GM18517 (cell line): ENCODE data around the gene PPP2R2B.
"Not testable (repeated sequence)": the region's sequence is repeated elsewhere in the genome, so short reads cannot be mapped to it uniquely, and the experiment has no call there.

Experiments
- ATAC-seq: cut with Tn5 transposase; IDR thresholded peaks from one replicate; pipeline ENCODE4 v1.9.1; 2021; ENCODE audit warnings: mild to moderate bottlenecking, moderate library complexity; ENCODE audit not compliant: unreplicated experiment

The PPP2R2B gene

DNA sequence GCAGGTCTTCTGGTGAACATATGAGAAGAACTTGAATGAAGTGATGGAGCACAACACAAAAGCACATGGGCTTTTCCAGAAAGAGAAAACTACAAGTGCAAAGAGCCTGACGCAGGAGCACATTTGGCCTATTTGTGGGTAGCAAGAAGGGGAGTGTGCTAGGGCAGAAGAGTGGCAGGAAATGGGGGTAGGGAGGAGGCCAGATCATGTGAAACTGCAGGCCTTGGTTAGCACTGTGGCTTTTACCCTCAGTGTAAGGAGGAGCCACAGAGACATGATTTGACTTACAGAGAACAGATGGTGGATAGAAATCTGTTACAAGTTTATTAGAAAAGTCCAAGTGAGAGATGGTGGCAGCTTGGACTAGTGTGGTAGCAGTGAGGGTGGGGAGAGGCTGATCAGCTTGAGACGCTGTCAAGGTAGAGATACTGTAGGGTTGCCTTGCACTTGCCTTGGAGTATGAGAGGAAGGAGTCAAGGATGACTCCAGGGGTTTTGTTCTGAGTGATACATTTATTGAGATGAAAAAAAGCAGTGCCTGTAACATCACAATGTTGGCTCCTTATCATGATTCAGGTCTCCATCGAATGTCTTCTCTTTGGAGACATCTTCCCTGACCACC lies 126.7 kb downstream of the PPP2R2B start:
- ATAC-seq: peak; percentile 97

DNA sequence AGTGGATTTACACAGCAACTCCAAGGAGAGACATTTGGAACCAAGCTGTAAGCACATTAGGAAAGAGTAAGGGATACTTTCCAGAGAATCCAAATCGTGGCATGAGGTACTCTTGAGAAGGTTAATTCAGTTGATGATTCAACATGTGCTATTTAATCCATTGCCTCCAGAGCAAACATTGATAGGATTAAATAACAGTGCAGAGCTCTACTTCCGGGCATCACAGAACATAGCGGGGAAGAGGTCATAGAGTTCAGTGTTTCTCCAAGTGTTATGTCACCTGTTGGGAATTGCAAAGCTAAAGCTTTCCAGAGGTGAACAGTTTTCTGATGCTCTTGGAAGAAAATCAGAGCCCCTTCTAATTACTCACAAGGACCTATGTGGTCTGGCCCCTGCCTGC lies 127.5 kb downstream of the PPP2R2B start:
- no peak for ATAC-seq

DNA sequence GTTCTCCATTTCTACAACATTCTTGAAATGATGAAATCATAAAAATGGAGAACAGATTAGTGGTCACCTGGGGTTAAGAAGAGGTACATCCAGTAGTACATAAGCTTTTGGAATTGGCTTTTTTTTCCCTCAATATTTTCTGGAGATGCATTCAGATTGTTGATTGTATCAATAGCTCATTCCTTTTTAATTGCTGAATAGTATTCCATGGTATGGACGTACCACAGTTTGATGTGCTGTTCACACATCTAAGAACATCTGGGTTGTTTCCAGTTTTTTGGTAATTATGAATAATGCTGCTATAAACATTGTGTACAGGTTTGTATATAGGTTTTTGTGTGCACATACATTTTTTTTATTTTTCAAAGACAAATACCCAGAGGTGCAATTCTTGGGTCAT lies 130.0 kb downstream of the PPP2R2B start:
- ATAC-seq: no peak

DNA sequence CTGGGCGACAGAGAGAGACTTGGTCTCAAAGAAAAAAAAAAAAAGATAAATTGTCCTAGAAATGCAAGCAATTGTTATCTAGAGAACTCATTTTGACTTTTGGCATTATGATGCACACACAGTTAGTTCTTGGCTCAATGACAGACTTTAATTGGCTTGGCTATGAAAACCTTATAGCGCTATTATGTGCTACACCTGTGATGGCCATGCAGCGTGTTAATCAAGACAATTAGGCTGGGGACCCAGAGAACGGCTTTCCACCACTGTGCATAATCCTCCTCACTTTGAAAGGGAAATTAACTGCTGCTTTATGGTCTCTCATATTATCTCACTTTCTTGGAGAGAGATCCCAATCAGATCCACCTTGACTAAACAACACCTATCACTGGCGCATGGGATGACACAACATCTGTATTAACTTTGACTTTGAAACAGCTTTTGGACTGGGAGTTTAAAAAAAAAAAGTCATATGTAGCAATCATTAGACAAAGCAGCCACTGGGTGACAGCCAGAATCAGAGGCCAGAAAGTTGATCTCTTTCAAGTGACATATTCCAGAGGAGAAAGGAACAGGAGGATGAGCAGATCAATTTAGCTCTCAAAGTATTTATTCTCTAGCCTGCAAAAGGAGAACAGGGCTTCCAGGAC lies 132.5 kb downstream of the PPP2R2B start:
- ATAC-seq: no peak

DNA sequence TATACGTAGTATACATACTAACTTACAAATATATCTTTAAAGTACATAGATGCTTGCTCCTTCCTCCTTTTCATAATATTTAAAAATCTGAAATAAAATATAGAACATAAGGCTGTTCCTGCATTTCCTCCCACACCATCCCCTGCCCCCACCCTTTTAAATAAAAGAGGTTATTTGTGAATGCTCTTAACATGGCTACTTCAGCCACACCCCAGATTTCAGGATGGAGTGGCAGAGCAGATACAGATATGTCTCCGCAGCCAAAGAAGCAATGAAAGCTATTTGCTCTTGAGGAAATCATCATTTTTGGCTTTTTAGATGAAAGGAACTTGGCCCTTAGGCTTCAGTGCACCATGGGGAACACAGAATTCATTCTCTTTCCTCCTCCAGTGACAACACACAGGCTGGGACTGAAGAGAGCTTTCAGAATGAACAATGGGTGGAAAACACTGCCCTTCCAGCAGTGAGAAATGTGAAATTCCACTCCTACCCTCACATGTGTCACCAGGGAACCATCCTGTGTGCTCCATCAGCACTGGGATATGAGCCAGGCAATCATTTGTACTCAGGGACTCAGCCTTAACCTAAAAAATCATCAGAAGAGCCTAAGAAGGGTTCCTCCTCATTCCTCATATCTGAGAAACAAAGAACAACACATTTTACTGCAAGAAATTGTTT lies 134.3 kb downstream of the PPP2R2B start:
- no peak for ATAC-seq

DNA sequence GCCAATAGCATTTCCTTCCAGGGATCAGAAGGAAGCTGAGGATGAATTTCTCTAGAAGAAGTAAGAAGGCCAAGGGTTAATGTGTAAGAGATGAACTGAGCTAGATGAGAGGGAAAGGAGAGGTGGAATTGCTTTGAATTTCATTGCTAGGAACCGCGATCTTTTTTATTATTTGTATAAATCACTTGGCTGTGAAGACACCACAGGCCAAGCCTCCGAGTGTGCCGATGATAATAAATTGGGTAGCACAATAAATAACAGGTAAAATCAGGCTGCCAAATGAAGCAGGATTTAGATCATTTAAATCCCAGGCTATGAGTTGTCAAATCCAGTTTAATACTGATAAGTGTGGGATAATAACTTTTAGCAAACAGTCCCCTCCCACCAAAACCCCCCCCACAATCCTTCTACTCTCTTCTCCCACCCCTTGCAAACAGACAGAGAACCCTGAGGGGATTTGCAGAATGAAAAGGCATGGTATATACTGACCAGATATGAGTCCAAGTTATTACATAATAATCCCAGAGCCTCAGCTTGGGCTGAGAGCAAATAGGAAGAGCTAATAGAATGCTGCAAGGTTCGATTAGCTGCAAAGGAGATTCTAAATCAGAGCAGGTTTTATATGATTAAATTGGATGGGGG lies 143.5 kb downstream of the PPP2R2B start:
- no peak for ATAC-seq

DNA sequence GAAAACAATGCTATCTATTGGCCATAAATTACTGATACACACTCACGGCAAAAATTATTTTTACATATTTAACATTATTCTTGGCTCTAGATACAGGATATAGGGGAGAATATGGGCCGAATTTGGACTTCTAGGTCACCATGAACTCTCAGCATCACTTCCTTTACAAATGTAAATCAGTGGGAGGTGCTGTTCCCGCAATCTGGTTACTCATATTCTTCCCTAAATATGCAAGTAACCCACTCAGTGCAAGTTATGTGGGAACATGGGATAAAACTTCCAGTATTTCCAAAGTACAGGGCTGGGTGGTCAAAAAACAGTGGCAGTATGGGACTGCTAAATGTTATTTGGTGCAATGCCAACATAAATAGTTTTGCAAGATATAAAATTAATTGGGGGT lies 145.6 kb downstream of the PPP2R2B start:
- no peak for ATAC-seq

DNA sequence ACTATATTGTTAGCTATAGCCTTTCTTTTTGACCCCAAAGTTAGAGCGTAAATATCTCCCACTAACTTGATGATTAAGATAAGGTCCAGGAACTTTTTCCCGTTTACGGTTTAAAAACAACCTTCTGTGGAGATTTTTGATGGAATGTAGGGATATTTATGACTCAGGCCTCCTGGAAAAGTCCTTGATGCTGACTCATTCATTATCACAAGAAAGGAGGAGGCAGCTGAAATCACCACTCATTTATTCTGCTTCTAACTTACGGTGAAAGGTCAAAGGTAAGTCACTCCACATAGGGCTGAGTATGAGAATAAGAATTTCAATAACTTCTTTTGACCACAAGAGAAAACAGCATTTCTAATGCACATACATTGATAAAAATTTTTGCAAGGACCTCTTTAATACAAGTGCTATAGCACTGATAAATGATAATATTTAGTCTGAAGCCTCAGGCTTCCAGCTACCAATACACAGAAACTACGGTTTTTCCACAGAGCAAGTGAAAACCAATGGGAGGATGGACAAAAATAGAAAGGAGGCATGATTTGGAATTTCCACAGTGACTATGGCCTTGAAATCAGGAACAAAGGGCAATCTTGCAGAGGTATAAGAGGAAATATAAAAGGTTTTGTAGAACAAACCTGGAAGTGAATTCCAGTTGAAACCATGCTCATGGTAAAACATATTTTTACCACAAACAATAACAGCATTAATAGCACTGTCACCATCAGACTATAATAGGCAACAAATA lies 146.5 kb downstream of the PPP2R2B start:
- ATAC-seq: no peak

DNA sequence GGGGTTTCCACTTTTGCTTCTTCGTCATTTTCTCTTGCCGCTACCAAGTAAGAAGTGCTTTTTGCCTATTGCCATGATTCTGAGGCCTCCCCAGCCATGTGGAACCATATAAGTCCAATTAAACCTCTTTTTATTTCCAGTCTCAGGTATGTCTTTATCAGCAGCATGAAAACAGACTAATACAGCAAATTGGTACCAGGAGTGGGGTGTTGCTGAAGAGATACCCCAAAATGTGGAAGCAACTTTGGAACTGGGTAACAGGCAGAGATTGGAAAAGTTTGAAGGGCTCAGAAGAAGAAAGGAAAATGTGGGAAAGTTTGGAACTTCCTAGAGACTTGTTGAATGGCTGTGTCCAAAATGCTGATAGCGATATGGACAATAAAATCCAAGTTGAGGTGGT lies 149.8 kb downstream of the PPP2R2B start:
- ATAC-seq: not testable (repeated sequence)

DNA sequence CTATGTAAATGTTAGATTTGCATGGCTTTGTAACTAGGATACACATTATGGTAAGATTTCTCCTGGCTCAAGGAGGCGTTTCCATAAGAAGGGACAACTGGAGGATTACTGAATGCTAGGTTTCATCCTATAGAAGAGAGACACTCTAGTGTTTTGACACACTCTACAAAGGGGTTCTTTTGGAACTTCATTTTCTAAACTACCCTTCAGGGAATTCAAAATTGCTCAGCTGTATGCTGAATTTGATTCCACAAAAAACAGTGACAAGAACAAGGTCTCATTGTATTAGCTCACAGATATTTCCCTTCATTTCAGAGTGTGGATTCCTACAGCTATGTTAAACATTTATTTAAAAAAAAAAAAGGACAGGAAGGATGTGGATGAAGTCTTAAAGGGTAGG lies 151.7 kb downstream of the PPP2R2B start:
- ATAC-seq: no peak

DNA sequence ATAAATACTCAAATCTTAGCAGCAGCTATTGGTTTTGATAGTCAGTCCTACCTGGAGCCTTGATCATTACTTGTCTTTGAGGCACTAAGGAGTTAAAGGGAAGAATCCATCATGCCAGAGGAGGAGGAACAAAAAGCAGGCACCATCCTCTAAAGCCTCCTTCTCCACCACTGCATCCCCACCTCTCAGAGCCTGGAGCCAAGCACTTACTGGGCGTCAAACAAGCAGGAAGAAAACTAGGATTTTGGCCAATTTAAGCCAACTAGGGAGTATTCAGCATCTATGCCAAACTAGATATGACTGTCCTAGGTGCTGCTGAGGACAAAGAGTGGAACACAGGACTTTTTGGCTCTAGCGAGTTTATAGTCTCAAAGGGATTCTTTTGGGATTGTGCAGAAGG lies 152.5 kb downstream of the PPP2R2B start:
- no peak for ATAC-seq

DNA sequence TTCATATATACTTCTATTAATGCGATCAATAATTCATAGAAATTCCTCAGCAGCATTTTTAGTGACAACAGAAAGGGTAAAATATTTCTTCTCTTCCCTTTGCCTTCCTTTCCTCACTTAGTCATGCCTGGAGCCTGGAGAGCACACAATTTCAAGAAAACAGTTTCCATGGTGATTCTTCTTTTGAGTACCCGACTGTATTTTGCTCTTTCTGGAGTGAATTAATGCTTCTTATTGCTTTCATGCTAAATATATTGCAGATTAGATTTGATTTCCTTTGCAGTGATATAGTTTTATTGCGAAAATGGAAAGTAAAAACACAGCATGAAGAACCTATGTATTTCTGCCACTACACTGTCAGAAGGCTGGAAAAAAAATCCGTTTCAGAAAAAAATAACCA lies 153.5 kb downstream of the PPP2R2B start:
- no peak for ATAC-seq

DNA sequence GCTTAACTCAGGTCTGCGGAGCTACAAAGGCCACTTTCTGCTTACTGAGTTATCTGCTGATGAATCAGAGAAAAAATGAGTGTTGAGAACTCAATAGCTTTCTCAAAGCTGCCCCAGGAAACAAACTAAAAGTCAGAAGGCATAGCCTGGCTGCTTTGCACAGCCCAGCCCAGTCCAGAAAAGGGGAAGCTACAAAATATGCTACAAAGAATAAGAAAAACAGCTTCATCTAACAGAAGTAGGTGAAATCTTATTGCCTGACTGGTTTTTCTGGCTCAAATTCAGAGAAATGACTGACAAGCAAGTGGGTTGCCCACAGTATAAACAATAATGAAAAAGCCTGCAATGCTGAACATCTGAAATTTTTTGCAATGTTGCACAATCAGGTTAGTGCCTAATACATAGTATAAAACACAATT lies 156.2 kb downstream of the PPP2R2B start:
- ATAC-seq: no peak

DNA sequence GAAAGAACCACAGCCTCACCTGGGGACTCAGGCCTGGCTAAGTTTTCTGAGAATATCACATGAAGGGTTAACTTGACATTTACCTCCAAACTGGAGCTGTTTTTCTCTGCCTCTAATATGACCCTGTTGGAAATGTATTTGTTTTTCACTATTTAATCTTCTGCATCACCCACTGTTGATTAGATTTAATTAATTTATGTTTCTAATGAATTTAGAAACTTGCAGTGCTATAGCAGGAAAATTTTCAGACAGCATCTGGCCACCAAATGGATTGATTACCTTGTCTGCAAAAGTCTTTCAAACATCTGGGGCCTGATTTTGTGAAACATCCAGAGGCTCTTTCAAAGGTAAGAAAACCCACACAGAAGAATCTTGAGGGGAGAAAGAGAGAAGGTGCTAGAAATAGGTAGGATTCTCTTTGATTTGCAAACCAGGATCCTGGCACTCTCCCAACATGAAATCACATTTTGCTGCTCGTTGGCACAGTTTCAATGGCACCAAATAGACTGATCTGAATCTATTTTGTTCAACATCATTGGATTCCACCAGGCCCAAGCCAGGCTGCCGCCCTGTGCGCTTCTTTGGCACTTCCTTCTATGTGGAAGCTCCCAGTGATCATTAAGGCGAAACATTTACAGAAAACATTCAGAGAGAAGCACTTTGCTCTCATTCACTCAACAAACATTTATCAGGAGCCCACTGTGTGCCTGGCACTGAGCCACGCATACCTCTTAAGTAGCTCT lies 157.3 kb downstream of the PPP2R2B start:
- no peak for ATAC-seq

DNA sequence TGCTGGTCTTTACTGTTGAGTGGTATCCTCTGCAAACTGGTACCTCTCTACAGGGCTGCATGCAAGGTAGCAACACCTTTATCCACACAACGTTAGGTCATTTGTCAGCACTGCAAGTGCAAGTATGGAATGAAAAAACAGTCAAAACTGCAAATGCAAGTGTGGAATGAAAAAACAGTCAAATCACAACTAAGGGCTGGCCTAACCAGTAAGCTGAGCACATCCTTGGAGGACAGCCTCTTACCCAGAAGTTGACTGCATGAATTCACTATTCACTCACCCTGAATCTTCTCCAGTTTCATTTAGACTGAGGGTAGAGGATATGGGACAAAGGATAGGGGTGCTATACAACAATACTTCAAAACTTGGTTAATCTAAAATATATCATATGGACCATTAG lies 158.4 kb downstream of the PPP2R2B start:
- no peak for ATAC-seq

DNA sequence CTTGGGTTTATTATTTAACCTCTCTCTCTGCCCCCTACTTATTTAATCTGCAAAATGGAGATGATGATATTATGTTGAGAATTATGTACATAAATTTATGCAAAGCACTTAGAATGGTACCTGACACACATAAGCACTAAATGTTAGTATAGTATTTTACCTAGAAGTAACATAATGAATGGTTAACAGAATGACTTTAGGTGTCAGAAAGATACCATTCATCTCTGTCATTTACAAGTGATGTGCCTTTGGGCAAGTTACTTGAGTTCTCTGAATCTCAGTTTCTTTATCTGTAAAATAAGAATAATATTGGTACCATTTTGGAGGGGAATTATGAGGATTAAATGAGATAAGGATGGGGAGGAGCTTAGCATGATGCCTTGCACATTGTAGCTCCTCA lies 159.4 kb downstream of the PPP2R2B start:
- ATAC-seq: no peak

DNA sequence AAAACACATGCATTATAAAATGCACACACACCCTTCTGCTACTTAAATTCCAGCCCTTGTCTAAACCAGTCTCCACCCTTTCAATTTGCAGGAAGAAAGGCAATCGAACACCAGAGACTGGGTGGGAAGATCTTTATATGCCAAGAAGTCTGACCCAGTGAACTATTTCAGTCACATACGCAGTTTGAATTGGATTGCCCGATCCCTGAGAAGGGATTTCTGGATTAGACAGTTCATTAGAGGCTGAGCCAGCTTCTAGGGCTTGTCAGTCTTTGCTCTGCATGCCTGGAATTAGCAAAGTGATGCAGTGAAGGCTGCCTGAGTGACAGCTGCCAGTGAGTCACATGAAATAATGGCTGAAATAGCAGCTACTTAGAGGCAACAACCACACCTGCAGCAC lies 159.9 kb downstream of the PPP2R2B start:
- ATAC-seq: no peak

DNA sequence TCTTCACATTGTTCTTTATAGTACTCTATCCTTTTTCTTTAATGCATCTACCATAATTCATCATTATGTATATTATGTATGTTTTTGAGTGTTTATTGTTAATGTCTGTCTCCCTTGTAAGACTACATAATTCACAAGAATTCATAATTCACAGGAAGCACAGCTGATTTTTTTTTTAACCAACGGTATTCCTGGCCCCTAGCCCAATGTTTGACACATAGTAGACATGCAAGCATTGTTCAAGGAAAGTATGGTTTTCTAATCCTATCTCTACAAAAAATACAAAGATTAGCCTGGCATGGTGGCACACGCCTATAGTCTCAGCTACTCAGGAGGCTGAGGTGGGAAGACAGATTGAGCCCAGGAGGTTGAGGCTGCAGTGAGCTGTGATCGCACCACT lies 160.6 kb downstream of the PPP2R2B start:
- no peak for ATAC-seq

DNA sequence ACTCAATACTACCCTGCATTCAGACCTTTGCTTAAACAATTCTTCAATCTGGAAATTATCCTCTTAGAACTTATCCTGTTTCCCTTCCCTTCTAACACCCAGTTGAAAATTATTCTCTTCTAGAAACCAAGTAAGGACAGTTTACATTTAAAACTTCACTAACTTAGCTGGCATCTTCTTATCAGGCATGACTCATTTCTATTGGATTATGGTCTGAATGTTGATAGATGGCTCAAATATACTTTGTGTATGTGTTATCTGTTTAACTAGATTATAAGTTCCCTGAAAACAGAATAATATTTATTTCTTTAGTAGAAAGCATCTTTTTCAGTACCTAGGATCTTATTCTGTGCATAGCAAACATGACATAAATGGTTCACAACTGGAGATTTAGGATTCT lies 161.9 kb downstream of the PPP2R2B start:
- ATAC-seq: no peak

DNA sequence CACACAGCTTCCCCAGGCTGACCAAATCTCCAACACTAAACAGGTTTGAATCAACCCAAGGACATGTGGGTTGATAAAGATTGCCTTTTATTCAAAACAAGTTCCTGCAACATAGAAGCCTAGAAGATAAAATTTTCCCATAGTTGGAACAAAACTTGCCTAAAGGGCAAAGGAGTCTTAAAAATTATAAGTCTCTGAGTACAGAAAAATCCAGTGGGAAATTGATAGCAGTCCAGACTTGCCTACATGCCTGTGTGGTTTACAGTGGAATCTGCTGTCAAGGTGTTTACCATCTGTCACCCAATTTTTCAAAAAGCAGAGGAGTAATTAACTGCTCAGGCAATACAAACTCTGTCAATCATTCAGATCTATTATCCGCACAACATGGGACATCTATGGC lies 168.2 kb downstream of the PPP2R2B start:
- no peak for ATAC-seq

DNA sequence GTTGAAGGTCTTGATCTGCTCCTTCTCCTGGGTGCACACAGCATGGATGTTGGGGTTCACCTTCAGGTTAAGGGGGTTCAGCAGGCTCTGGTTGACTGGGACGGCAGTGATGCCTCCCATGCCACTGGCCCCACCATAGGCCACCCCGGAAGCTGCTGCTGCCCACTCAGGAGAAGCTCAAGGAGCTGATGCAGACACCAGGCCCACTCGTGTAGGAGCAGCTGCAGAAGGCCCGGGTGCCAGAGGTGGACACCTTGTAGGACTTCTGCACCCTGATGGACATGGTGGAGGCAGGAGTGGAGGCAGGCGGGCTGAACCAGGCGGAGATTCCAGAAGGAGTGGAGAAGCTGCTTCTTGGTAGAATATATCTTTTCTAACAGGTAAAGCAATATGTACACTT lies 171.2 kb downstream of the PPP2R2B start:
- ATAC-seq: no peak
